AG04450 (cell line): ENCODE data around the gene DPY19L3. TPM values are rescaled to one million over a fixed set of nuclear protein-coding genes. Genes with fewer than 3 reads are reported as not detected.

Experiments
- CTCF ChIA-PET: fragments of 300-600, 350-600 bp; formaldehyde crosslinking; extraction: SDS; loops from one replicate; lab custom pipeline; 2022; ENCODE audit warnings: antibody characterized with exemption, inconsistent platforms; lab: Charles Lee
- POLR2A ChIA-PET: fragments of 350-600 bp; formaldehyde crosslinking; extraction: SDS; loops from one replicate; lab custom pipeline; 2021; ENCODE audit warnings: antibody characterized with exemption, inconsistent platforms; lab: Yijun Ruan, JAX
- DNase-seq: peaks from one replicate; pipeline ENCODE4 v3.0.0-alpha.2; 2011; ENCODE audit warnings: low read depth, low spot score
- H3K27ac ChIP-seq: one replicate; pipeline ENCODE4 v1.5.1; 2012; ENCODE audit warnings: low read depth, low read length, control low read depth
- H3K27me3 ChIP-seq: one replicate; pipeline ENCODE4 v1.6.0; 2012; ENCODE audit warnings: low read length; ENCODE audit not compliant: control insufficient read depth, insufficient read depth
- H3K4me3 ChIP-seq: 2 replicates; pipeline ENCODE4 v1.5.1; 2011; ENCODE audit warnings: mild to moderate bottlenecking, low read depth, low read length, control low read depth
- H3K9me3 ChIP-seq: 2 replicates; pipeline ENCODE4 v1.5.1; 2012; ENCODE audit warnings: low read length; ENCODE audit not compliant: control insufficient read depth, insufficient read depth
- CTCF ChIP-seq: IDR thresholded peaks from 2 replicates; pipeline ENCODE4 v1.5.1; 2011; ENCODE audit warnings: low read depth, low read length, control low read depth, inconsistent platforms
- polyA plus RNA-seq: library from polyadenylated mRNA; depleted of rRNA; stranded (reverse); fragments of >200 nt; gene quantifications from 2 replicates; pipeline ENCODE4 v1.2.3, GENCODE V29; 2011; rRNA removed

DPY19L3 gene
- polyA plus RNA-seq, 1 experiment: 39.2 TPM

GRCh38 chr19:32519023-32519422 is 113.5 kb downstream of the DPY19L3 start:
- ChIA-PET POLR2A (no interaction called here), CTCF (no interaction called here)
- Histone ChIP-seq H3K9me3 (no peaks in the 10 kb centered on the region), H3K27ac (no peak overlapping the region), H3K27me3 (no peaks in the 10 kb centered on the region), H3K4me3 (no peak overlapping the region)
- no peak for TF ChIP-seq CTCF
- DNase-seq: no peak

GRCh38 chr19:32522967-32523366 is 117.4 kb downstream of the DPY19L3 start:
- POLR2A ChIA-PET: no interaction called here
- no peak for DNase-seq
- Histone ChIP-seq H3K9me3 (no peaks in the 10 kb centered on the region), H3K27me3 (no peaks in the 10 kb centered on the region), H3K4me3 (no peak overlapping the region), H3K27ac (no peak overlapping the region)
- CTCF ChIA-PET: no interaction called here
- no peak for TF ChIP-seq CTCF

GRCh38 chr19:32526895-32527294 is 121.3 kb downstream of the DPY19L3 start:
- DNase-seq: no peak
- POLR2A ChIA-PET: no interaction called here
- CTCF ChIA-PET: no interaction called here
- Histone ChIP-seq H3K4me3 (no peak overlapping the region), H3K9me3 (no peaks in the 10 kb centered on the region; the same call in 1 of the 2 replicates), H3K27ac (no peak overlapping the region), H3K27me3 (no peaks in the 10 kb centered on the region)
- no peak for TF ChIP-seq CTCF

- no peak for TF ChIP-seq CTCF
- no peaks in the 10 kb centered on the region for H3K27me3 ChIP-seq
- H3K27ac ChIP-seq: no peak overlapping the region
- DNase-seq: no peak
- H3K4me3 ChIP-seq: no peak overlapping the region
- CTCF ChIA-PET: no interaction called here
- POLR2A ChIA-PET: no interaction called here
- no peaks in the 10 kb centered on the region; the same call in 1 of the 2 replicates for H3K9me3 ChIP-seq
Observed at GRCh38 chr19:32530773-32531172, 125.2 kb downstream of the DPY19L3 start.

GRCh38 chr19:32532233-32532632 is 126.7 kb downstream of the DPY19L3 start:
- no peak overlapping the region for H3K4me3 ChIP-seq
- no peaks in the 10 kb centered on the region; the same call in 1 of the 2 replicates for H3K9me3 ChIP-seq
- no peaks in the 10 kb centered on the region for H3K27me3 ChIP-seq
- no peak for DNase-seq
- H3K27ac ChIP-seq: no peak overlapping the region
- ChIA-PET CTCF (no interaction called here), POLR2A (no interaction called here)
- TF ChIP-seq CTCF: no peak

Other genes with a start within 250 kb of the DPY19L3 start
- 15.9 and 20.3 TPM in 2 replicates for gene ZNF507, start 60.2 kb upstream of the DPY19L3 start, polyA plus RNA-seq
- 91.0 and 124 TPM in 2 replicates for gene PDCD5, start 175.4 kb downstream of the DPY19L3 start, polyA plus RNA-seq